ENCODE measurements around the gene PTPRD.

Gene PTPRD

GRCh38 chr9:8694983-8695588, 1917.7 kb downstream of the PTPRD start:
- DNase-seq, result peak; percentile 37

- no peak for DNase-seq
Observed at GRCh38 chr9:8693464-8693863, 1919.3 kb downstream of the PTPRD start.

DNA sequence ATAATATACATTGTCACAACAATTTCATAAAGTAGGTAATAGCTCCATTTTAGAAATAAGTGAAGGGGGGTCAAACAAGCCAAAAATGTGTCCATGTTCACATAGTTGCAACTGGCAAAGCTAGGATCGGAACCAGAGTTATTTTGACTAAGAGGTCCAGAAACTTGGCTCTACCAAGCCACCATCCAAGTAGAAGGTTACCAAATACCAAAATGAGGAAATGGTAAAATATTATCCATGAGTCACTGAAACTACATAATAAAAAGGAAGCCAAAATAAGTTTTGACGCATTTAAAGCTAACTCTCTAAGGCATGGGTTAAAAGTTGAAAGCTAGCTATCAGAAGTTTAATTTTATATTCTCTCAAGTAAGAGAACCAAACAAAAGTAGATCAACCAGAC, 1926.3 kb downstream of the PTPRD start:
- no peak for DNase-seq

DNA sequence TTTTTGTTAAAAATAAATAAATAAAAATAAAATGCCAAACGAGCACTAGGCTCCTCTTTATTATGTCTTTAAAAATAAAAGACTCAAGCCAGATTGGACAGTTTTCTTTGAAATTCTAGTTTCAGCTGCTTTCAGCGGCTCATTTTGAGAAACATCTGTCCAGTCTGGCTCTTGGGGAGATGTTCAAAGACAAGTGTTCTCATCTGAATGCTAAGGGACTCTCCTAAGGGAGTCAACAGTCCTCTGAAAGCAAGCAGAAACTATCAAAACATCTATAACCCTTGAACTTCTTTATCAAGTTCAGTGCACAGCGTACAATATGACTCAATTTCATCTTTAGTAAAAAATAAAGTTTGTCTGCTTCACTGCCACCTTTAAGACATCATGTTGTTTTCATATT, 1927.0 kb downstream of the PTPRD start:
- no peak for DNase-seq

DNA sequence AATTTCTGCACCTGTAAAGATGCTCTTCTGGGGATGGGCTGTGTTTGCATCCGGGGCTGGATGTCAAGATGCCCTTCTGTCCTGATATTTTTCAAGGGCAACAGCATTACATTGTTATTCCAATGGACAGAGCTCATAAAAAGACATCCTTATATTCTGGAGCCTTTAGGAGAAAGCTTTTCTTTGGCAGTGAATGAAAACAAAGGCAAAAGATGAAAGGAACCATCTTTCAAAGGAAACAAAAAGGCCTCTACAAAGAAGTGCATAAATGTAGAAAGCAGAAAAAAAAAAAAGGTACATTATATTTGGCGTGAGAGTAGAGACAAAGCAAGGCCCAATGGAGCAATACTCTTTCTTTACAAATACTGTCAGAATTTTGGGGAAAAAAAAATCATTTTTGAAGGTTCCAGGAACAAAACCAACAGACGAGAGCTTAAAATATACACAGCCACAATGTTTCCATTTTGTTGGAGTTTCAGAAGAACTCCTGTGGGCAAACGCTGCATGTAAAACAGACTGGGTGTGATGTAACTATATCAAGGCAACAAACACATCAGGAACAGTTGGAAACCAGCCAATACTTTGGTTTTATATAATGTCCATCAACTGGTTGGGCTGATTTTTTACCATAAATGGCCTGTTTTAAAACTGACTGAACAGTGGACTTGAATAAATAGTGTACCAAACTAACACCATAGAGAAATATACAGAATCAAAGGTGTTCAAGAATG, 1927.7 kb downstream of the PTPRD start:
- no peak for DNase-seq

- DNase-seq, result no peak
Observed at GRCh38 chr9:8683496-8683895, 1929.3 kb downstream of the PTPRD start.

GRCh38 chr9:8680658-8681057, 1932.1 kb downstream of the PTPRD start:
- no peak for DNase-seq

- no peak for DNase-seq
Observed at GRCh38 chr9:8680157-8680556, 1932.6 kb downstream of the PTPRD start.

GRCh38 chr9:8679371-8679822, 1933.4 kb downstream of the PTPRD start:
- no peak for DNase-seq

GRCh38 chr9:8677741-8678140, 1935.1 kb downstream of the PTPRD start:
- no peak for DNase-seq

DNA sequence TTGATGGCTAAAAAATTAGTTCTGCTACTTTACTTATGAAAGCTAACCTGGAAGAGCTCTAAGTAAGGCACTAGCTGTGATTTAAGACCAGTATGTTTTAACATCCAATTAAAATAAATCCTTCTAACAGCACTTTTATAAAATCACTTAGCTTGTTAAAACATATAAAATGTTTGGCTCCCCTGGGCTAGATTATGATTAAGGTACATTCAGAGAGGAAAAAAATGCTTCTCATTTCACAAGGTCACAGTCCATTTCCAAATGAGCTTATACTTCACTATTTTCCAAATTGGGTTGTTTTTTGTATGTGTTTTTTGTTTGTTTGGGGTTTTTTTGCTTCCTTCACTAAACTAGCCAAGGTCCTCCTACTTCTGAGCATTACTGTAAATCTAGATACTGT, 1938.3 kb downstream of the PTPRD start:
- no peak for DNase-seq

DNA sequence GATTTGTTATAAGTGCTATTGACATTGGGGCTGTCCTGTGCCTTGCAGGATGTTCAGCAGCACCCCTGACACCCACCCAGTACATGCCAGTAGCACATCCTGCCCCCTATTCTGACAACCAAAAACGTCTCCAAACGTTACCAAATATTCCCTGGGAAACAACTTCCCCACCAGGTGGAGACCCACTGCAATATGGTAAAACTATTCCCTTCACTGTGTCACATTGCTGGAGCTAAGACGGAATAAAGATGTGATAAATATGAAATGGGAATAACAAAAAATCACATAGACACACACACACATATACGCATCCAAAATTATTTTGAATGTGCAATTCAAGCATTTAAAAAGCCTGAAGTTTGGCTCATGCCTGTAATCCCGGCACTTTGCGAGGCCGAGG, 1939.0 kb downstream of the PTPRD start:
- no peak for DNase-seq

GRCh38 chr9:8670751-8671150, 1942.1 kb downstream of the PTPRD start:
- DNase-seq, result no peak

GRCh38 chr9:8668751-8669150, 1944.1 kb downstream of the PTPRD start:
- no peak for DNase-seq

- DNase-seq, result no peak
Observed at GRCh38 chr9:8668231-8668630, 1944.6 kb downstream of the PTPRD start.

GRCh38 chr9:8666060-8666459, 1946.7 kb downstream of the PTPRD start:
- no peak for DNase-seq

DNA sequence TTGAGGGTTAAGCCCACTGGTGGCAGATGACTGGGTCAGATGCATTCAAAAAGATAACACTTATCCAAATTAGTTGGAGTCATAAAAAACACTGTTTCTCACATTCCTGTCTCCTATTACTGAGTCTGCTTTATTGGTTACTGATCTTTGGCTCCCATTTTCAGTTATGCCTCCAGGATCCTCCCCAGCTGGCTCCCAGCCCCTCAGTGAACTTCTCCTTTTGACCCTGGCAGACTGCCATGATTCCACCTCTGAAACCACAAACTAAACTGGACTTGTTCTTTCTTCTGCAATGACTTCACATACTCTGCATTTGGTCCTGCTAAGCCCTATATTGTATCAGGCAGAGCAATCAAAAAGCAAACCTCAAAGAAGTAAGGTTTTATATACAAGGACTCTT, 1952.4 kb downstream of the PTPRD start:
- DNase-seq, result no peak

- no peak for DNase-seq
Observed at GRCh38 chr9:8659108-8659507, 1953.7 kb downstream of the PTPRD start.

DNA sequence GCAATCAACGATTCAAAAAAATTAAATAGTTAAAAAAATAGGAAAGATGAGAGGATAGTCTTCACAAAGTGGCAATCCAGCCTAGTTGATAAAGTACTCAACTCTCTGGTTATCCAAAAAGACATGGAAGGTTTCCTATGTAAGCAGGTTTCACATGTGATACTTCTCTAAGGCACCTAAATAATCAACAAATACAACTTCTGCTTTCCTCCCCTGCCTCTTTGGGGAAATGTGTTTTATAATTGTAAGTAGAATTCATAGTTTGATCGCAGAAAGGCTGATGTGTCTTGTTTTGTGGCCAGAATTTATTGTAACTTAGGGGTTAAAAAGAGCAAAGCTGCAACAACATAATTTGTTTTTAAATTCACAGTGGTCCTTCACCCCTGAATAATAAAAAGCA, 1957.7 kb downstream of the PTPRD start:
- DNase-seq, result no peak

GRCh38 chr9:8653855-8654254, 1958.9 kb downstream of the PTPRD start:
- DNase-seq, result no peak

DNA sequence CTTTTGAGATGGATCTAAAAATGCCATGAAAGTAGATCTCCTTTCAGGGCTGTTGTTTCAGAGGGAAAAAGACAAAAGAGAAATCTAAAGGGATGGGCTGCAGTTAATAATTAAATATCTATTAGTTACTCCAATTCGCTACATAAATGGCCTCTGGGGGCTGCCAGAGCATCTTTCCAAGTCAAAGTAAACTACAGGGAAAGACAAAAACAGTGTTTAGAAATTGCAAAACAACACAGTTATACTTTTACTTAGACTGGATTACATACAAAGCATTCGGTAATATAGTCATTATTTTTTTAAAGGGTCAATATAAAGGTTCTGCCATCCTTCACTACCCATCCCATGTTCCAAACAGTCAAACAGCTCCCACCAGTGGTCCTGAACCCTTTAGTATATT, 1959.7 kb downstream of the PTPRD start:
- no peak for DNase-seq

- DNase-seq, result no peak
Observed at GRCh38 chr9:8652255-8652654, 1960.5 kb downstream of the PTPRD start.

- no peak for DNase-seq
Observed at GRCh38 chr9:8651846-8652215, 1961.0 kb downstream of the PTPRD start.

DNA sequence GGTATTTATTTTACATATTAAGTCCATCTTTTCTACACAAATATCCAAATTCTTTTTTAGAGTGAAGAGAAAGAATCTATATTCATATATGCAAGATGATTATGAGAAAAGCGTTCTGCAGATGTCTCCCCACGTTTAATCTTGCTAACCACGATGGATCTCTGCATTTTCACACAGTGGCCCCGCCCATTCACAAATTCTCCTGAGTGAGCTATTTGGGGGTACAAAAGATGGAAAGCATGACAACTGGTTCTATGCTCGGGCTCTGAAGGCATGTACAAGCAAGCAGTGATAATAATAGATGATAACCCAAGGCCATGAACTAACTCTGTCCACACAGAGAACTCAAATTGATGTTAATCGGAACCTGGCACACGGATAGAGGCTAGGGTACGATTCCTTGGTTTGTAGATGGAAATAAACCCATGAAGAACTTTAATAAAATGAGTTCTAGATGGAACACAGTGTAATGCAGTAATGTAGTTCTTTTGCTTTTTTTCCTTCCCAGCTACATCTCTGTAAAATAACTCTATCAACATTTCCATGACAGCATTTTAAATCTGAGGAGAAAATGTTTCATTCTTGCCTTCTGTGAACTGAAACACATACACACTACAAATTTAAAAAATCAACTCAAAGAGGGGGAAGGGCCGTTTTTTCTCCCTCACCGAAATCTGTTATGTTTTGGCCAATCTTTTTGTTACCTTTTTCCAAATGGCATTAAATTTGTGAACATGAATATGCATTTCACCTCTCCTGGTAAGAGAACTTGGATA, 1961.5 kb downstream of the PTPRD start:
- no peak for DNase-seq
